Measurements from ENCODE around the gene RAB33B.
"Not testable (repeated sequence)": the region's sequence is repeated elsewhere in the genome, so short reads cannot be mapped to it uniquely, and the experiment has no call there.

Gene RAB33B

DNA sequence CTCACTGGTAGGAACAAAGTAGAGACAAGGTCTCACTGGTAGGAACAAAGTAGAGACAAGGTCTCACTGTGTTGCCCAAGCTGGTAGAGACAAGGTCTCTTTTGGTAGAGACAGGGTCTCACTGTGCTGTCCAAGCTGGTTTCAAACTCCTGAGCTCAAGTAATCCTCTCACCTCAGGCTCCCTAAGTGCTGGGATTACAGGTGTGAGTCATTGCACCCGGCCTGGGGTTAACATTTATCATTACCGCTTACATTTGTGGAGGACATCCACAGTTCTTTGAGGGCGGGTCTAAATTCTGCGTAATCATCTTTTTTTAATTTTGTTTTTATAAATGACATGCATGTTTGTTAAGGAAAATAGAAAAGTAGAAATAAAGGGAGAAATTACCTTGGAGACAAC, 12.0 kb downstream of the RAB33B start:
- no peak for DNase-seq

DNA sequence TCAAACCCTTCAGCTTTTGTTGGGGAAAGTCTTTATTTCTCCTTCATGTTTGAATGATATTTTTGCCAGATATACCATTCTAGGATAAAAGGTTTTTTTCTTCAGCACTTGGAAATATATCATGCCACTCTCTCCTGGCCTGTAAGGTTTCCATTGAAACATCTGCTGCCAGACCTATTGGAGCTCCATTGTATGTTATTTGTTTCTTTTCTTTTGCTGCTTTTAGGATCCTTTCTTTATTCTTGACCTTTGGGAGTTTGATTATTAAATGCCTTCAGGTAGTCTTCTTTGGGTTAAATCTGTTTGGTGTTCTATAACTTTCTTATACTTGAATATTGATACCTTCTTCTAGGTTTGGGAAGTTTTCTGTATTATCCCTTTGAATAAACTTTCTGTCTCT, 14.8 kb downstream of the RAB33B start:
- DNase-seq: not testable (repeated sequence)

DNA sequence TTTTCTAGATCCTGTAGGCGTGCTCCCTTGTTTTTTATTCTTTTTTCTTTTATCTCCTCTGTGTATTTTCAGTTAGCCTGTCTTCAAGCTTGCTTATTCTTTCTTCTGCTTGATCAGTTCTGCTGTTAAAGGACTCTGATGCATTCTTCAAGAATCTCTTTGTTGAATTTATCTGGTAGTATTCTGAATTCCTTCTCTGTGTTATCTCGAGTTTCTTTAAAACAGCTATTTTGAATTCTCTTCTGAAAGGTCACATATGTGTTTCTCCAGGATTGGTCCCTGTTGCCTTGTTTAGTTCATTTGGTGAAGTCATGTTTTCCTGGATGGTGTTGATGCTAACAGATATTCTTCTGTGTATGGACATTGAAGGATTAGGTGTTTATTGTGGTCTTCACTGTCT, 15.3 kb downstream of the RAB33B start:
- no peak for DNase-seq

DNA sequence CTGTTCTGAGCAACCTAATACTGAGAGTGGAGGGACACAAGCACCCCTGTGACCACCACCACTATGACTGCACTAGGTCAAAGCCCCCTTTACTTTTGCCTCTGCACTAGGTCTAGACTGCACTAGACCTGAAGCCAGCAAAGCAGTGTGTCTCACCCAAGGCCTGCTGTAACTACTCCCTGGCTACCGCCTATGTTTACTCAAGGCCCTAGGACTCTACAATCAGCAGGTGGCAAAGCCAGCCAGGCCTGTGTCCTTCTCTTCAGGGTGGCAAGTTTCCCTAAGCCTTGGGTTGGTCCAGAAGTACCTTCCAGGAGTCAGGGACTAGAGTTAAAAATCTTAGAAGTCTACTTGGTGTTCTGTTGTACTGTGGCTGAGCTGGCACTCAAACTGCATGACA, 15.9 kb downstream of the RAB33B start:
- no peak for DNase-seq

DNA sequence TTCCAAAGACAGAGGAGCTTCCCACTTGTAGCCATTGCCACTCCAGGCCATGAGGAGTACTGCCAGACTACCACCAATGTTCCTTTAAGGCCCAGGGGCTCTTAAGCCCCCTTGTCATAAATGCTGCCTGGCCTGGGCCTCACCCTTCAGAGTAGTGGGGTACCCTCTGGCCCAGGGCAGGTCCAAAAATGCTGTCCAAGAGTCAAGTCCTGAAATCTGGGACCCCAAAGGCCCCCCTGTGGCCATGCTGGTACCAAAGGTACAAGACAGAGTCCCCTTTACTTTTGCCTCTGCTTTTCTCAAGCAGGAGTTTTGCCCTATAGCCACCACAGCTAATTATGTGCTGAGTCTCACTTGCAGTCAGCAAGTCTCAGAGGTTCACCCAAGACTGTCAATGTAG, 16.4 kb downstream of the RAB33B start:
- no peak for DNase-seq

DNA sequence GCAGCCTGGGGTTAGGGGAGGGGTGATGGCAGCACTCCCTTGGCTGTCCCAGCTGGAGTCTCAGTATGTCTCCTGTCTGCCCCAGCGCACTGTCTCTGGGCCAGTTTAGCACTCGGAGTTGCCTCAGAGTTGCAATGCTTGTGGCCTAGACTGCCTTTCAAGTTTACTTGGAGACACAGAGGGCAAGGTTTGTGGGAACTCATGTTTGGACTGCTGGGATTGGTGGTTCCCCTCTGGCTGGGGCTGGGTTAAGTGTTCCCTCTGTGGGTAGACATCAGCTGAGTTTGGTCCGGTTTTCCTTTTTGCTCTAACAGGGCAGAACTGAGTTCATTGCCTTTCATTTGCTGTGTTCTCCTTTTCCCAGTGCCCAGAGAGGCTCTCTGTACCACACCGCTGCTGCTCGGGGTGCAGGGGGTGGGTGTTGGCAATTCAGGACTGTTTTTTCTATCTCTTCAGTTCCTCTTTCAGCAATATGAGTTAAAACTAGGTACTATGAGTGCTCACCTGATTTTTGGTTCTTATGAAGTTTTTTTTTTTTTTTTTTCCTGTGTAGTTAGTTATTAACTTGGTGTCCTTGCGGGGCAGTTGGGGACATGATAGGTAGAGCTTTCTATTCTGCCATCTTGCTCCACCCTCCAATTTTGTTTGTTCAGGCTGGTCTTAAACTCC, 17.2 kb downstream of the RAB33B start:
- no peak for DNase-seq

DNA sequence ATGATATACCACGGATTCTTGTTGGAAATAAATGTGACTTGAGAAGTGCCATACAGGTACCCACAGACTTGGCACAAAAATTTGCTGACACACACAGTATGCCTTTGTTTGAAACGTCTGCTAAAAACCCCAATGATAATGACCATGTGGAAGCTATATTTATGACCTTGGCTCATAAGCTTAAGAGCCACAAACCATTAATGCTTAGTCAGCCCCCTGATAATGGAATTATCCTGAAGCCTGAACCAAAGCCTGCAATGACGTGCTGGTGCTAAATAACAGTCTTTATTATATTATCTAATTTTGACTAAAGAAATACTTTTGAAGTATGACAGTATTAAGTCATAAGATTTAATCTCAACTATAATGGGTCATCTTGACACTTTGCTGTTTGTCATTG, 18.9 kb downstream of the RAB33B start:
- no peak for DNase-seq

DNA sequence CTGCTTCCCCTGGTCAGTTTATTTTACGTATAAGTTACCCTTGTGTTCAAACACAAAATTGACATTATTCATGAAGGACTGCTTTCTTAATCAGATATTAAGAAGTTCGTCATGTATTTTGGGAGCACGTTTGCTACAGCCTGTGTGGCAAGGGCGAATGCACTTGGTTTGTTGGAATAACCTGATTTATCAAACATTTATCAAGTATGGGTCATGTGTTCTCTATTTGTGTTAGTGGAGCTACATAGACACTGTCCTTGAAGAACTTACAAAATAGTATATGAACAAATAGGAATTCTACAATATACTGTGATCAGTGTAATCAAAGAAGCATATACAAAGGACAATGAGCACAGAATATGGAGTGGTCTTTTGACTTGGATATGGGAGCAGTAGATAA, 22.4 kb downstream of the RAB33B start:
- DNase-seq: no peak

DNA sequence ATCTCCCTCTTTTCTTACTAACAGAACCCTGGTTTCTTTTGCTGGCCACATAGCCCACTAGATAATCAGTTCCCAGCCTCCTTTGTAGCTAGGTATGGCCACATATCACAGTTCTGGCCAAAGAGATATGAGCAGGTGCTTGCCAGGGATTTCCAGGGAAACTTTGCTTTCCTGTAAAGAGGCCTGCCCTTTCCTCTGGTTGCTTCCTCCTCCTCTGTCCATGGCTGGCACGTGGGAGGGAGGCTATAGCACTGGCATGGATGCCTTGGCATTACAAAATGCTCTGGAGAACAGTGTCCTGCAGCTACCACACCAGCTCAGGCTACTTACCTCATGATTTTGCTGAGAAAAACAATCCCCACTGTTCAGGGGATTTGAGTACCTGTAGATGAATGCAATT, 27.5 kb downstream of the RAB33B start:
- DNase-seq: no peak

DNA sequence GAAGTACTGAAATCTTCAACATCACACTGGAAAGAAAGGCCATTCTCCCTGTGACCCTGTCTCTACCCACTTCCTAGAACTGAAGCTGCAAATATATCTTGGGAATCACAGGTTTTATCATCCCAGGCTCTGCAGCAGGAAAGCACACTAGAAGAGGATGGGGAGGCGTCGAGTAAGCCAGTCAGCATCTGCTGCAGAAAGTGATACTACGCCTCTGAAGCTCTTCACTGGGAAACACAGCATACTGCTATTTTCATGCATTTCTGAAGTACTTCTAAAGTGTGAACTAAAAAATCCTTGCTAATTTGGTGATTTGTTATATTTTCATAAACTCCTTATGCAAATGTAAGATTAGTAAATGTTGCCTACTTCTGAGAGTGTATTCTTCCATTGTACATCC, 29.1 kb downstream of the RAB33B start:
- no peak for DNase-seq

DNA sequence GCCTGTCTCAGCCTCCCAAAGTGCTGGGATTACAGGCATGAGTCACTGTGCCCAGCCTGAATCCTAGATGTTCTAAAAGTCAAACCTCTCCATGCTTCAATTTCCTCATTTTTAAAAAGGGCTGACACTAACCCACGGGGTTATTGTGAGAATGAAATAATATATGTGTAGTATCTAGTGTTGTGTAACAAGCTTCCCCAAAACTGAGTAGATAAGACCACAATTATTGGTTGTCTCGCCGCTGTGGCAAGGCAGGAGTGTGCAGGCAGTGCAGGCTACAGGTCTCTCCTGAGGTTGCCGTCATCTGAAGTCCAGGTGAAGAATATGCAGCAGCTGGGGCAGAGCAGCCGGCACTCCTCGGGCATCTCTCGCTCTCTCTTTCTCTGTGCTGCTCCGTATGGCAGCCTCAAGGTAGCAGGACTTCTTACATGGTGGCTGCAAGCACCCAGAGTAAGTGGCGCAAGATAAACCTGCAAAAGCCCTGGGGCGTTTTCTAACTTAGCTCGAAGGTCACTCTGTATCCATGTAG, 30.9 kb downstream of the RAB33B start:
- no peak for DNase-seq

DNA sequence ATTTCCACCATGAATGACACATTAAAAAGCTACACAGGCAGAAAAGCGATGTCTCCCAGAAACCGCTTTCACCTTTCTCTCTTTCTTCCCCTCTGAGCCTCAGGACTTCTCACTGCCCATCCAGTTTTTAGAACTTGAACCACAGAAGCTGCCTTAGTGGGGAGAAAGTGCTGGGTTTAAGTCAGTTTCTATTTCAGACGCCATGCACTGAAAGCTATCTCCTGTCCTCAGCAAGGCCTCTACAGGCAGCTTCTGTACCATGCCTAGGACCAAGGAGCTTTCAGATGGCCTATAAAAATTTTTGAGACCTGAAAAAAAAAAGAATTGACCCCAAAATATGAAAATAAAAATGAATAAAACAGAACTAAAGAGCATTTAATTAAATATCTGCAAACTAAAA, 34.5 kb downstream of the RAB33B start:
- DNase-seq: no peak

DNA sequence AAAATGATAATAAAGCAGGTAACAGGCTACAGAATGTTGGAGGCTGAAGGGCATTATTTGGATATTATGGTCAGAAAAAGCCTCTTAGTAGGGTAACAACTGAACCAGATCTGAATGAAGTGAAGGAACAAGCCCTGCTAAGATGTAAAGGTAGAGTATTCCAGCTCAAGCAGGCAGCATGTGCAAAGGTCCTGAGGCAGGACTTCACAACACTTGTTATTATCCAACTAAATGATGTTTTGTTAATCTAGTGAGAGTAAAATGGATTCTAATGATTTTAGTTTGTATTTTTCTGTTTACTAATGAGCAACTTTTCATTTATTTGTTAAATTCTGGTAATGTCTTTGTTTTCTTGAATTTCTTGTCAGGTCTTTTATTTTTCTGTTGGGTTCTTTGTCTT, 35.7 kb downstream of the RAB33B start:
- DNase-seq: no peak

DNA sequence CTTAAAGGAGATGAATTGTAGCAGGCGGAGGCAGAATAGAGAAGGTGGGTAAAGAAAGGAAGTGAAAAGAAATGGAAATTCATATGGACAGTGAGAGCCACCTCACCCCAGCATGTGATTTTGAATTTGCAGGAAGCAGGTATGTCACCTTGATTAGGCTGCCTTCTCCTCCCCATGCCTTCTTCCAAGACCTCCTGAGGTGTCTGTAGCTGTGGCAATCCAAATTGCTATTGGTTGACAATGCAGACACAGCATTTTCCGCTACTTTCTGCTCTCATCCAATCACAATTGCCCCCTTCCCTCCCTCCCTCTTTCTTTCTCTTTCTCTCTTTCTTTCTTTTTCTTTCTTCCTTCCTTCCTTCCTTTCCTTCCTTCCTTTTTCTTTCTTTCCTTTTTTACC, 38.5 kb downstream of the RAB33B start:
- DNase-seq: no peak

DNA sequence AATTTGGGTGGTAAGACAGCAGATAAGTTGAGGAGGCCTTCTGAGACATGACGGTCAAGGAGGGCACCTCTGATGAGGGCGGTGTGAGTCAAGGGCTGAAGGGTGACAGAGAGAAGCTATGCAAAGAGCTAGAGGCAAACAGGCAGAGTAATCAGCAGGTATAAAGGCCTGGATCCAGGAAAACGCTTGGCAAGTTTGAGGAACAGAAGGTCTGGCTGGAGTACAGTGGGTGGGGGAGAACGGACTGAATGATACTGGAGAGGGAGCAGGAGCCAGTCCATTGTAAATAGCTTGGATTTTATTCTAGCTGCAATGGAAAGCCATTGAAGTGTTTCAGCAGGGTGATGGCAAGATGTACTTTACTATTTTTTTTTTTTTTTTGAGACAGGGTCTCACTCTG, 39.3 kb downstream of the RAB33B start:
- DNase-seq: no peak

DNA sequence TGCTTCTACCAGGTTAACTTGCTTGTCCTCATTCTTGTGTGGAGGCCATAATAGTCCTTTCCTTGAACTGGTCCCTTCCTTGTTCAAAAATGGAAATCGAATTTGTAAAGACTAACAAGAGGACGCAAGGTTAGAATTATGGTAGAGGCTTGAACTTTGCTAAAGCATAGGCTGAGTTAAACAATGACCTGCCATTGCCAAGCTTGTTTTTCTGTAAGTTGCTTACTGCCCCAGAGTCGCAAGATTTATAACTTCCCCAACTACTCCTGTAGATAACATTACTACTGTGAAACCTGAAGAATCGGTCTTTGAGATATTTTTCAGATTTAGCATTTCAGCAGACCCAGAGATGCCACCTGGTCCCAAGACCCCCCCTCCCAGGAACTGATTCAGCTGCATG, 45.3 kb downstream of the RAB33B start:
- no peak for DNase-seq

DNA sequence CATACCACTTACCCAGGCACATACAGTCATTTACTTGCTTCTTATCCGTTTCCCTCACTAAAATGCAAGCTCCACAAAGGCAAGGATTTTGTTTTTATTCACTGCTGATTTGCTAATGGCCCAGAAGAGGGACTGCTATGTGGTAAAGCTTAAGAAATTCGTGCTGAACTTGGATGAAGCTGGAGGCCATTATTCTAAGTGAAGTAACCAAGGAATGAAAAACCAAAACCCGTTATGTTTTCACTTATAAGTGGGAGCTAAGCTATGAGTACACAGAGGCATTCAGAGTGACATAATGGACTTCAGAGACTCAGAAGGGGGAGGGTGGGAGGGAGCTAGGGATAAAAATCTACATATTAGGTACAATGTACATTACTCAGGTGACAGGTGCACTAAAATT, 47.2 kb downstream of the RAB33B start:
- DNase-seq: no peak

DNA sequence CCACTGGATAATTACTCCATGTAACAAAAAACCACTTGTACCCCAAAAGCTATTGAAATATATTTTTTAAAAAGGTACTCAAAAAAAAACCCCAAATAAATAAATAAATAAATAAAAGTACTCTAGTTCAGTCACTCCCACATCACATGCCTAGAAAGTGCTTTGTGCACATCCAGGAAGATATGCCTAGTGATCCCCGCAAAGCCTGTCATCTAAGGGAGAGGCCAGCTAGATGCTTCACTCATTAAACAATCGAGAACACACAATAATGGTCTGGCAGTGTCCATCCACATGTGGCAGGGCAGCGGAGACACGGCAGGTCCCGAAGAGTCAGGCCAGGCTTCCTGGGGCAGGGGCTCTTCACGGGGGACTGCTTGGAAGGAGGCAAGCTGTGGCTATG, 47.6 kb downstream of the RAB33B start:
- no peak for DNase-seq

DNA sequence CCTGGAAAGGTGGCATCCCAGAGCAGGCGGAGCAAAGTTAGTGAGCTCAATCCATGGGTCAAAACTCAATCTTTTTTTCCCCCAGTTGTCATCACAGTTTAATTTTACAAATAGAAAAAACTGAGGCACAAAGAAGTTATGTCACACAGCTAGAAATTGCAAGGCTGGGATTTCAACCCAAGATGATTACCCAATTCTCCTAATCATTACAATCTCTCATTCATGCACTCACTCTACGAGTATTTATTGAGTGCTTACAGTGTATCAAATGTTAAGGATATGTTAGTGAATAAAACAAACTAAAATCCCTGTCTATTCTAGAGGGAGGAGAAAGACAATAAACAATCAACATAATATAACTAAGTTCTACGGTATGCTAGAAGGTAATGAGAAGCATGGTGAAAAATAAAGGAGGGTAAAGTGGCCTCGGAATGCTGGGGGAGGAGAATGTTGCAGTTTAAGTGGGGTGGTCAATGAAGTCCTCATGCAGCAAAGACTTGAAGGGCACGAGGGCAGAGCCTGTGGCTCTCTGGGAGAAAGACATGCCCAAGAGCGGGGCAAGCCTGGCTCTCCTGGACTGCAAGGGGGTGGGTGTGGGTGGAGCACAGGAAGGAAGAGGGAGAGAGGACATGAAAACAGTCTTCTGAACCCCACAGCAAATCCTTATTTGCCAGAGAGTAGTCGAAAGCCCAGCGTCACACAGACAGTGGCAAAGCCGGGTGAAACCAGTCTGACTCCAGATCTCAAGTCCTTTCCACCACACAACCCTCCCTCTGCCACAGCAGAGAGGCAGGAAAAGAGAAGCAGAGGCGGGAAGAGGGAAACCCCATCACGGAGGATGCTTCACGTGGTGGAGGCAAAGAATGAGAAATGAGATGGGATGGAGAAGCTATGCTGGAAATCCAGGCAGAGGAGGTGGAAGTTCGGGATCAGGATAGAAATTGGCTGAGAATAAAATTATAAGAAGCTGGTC, 48.3 kb downstream of the RAB33B start:
- DNase-seq: no peak

DNA sequence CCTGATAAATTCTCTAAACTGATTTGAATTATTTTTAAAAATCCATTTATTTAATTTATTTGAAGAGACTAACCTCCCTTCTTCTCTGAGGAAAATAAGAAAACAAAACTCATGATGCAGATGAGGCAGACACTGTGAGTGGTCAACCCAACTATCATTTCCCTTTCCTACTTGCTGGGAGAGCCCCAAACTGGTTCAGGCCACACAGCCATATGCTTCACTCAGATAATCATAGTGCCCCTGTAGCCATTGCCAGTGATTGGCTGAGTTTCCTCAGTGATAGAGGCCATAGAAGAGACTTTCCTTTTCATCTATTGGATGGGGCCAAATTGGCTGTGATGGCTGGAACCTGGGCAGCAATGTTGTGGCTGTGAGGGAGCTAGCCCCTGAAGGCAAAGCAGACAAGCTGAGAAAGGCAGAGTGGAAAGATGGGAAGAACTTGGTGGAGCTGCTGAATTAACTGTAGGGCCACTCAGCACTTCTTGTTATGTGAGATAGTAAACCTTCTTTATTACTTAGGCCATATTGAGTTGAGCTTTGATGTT, 49.8 kb downstream of the RAB33B start:
- DNase-seq: no peak

DNA sequence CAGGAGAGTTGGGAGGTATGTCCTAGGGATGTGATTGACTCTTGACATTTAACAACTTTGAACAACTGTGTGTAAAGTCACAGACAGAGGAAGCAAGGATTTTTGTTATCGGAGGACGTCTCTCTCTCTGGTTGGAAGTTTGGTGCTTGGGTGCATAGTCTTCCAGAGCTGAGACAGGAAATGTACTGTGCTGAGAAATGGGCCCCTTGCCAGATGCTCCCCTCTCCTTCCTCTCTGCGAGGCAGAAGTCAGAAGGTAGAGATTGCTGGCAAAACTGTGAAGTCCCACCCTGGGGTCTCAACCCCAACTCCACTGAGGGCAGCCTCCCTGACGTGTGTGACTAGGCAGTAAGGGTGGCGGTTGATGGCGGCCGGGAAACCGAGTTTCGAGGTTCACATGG, 52.9 kb downstream of the RAB33B start:
- DNase-seq: no peak

DNA sequence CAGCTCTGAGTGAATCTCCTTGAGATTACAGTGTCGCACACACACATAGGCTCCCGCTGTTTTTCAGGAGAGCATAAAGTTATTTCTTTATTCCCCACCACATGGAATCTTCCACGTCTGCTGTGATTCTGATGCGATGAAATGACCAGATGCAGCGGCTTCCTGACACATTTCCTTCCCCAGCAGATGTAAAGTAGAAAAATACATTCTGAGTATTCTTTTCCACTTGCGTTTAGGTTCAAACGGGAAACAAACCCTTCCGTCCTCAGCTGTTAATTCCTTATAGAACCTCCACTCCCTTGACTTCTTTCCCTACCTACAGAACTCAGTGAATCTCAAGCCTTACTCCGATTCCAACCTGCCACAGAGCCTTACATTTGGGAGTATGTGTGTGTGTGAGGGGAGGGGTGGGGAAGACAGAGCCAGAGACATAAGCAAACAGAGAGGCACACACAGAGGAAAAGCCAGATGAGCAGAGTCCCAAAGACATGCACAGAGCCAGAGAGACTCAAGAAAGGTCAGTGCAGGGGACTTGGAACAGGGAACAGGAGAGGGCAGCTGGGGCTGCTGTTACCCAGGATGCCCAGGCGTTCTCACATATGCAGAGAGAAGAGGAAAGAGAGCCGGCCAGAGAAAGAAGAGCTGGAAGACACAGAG, 54.8 kb downstream of the RAB33B start:
- DNase-seq: no peak

DNA sequence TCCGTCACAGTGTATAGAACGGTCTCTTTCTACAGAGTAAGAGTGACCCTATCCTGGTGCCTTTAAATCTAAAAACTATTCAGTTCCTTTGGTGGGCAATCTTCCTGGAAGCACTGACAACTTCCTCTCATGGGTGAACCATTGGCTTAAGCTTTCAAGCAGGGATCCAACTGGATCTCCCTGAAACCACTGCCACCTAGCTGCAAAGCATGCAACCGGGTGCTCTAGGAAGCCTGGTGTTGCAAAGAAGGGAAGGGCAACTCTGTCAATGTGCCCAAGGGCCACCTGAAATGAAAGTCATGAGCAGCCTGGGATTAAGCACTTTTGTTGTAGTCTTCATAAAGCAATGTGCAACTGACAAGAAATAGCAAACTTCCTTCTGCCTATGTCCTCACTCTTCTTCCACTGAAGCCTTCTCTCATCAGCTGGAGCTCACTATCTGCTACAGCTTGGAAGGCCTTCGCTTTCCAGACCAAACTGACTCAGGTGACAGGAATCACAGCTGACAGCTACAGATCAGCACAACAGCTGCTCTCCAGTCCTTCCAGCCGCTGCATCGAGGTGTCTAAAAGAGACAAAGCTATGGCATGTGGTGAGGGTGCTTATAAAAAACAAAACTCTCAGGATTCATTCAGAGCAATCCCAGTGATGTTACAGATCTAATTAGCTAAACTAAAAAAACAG, 55.9 kb downstream of the RAB33B start:
- no peak for DNase-seq

Data from NCI-H1092 (cell line).